HEK293 (cell line): ENCODE data around the gene CD68.

ENCODE experiments used
- CTCF ChIA-PET: fragments of 350-600 bp; formaldehyde crosslinking; extraction: SDS; loops from one replicate; lab custom pipeline; 2021; ENCODE audit warnings: antibody characterized with exemption; lab: Yijun Ruan, JAX
- POLR2A ChIA-PET: fragments of 300-600 bp; formaldehyde crosslinking; extraction: SDS; loops from one replicate; lab custom pipeline; 2020; ENCODE audit warnings: antibody characterized with exemption, inconsistent platforms; lab: Yijun Ruan, JAX
- H3K27ac ChIP-seq: fragments of 200-500 bp; sonication (Bioruptor generic); 2 replicates; pipeline ENCODE4 v1.5.1; 2014; ENCODE audit warnings: low read depth, low read length, control low read depth, inconsistent platforms; ENCODE audit errors: extremely low read depth
- H3K36me3 ChIP-seq, 2 experiments: fragments of 200-500 bp in 1 of 2; sonication (Bioruptor generic) in 1 of 2; 1 replicate in 1 of 2; 2 replicates in 1 of 2; pipeline ENCODE4 v1.5.1; 2014 to 2017; ENCODE audit warnings: inconsistent platforms in 2 of 2, low read length in 2 of 2; ENCODE audit not compliant: control insufficient read depth in 2 of 2, insufficient read depth in 1 of 2
- H3K4me1 ChIP-seq: fragments of 200-500 bp; sonication (Bioruptor generic); 2 replicates; pipeline ENCODE4 v1.5.1; 2014; ENCODE audit warnings: mild to moderate bottlenecking, low read length, inconsistent platforms; ENCODE audit not compliant: control insufficient read depth, insufficient read depth
- H3K4me3 ChIP-seq: 2 replicates; pipeline ENCODE4 v1.5.1; 2011; ENCODE audit warnings: low read depth, mild to moderate bottlenecking, control low read depth, low read length, moderate library complexity
- H3K9me3 ChIP-seq: fragments of 200-500 bp; sonication (Bioruptor generic); 2 replicates; pipeline ENCODE4 v1.5.1; 2014; ENCODE audit warnings: low read depth, low read length, inconsistent platforms; ENCODE audit not compliant: control insufficient read depth, insufficient read depth
- BCL11B ChIP-seq: fragments of 450-650 bp; formaldehyde crosslinking; IDR thresholded peaks from 2 replicates; pipeline ENCODE4 v1.5.1; 2016; ENCODE audit warnings: low read depth, missing biosample characterization, missing genetic modification characterization
- EGR2 ChIP-seq: fragments of 450-650 bp; formaldehyde crosslinking; IDR thresholded peaks from 2 replicates; pipeline ENCODE4 v1.5.1; 2016; ENCODE audit warnings: low read depth, missing biosample characterization, missing genetic modification characterization
- HOXA7 ChIP-seq: sonication (generic); formaldehyde crosslinking; IDR thresholded peaks from 2 replicates; pipeline ENCODE4 v1.8.1; 2022; ENCODE audit warnings: missing genetic modification reagents, borderline replicate concordance
- MZF1 ChIP-seq: fragments of 450-650 bp; formaldehyde crosslinking; IDR thresholded peaks from 2 replicates; pipeline ENCODE4 v1.5.1; 2017; ENCODE audit warnings: missing biosample characterization, missing genetic modification characterization, borderline replicate concordance
- OSR2 ChIP-seq: fragments of 450-650 bp; formaldehyde crosslinking; IDR thresholded peaks from 2 replicates; pipeline ENCODE4 v1.5.1; 2016; ENCODE audit warnings: missing biosample characterization, missing genetic modification characterization
- ZBTB48 ChIP-seq: fragments of 450-650 bp; formaldehyde crosslinking; IDR thresholded peaks from 2 replicates; pipeline ENCODE4 v1.5.1; 2016; ENCODE audit warnings: missing biosample characterization, missing genetic modification characterization
- ZFHX2 ChIP-seq: fragments of 450-650 bp; formaldehyde crosslinking; conservative IDR thresholded peaks from 2 replicates; pipeline ENCODE4 v1.5.1; 2016; ENCODE audit warnings: missing biosample characterization, missing genetic modification characterization
- ZNF138 ChIP-seq: fragments of 450-650 bp; formaldehyde crosslinking; IDR thresholded peaks from 2 replicates; pipeline ENCODE4 v1.5.1; 2016; ENCODE audit warnings: missing biosample characterization, missing genetic modification characterization, borderline replicate concordance
- ZNF140 ChIP-seq: fragments of 450-650 bp; formaldehyde crosslinking; IDR thresholded peaks from 2 replicates; pipeline ENCODE4 v1.5.1; 2016; ENCODE audit warnings: missing biosample characterization, missing genetic modification characterization
- ZNF157 ChIP-seq: fragments of 450-650 bp; formaldehyde crosslinking; IDR thresholded peaks from 2 replicates; pipeline ENCODE4 v1.5.1; 2016; ENCODE audit warnings: missing biosample characterization, missing genetic modification characterization
- ZNF324 ChIP-seq: fragments of 450-650 bp; formaldehyde crosslinking; IDR thresholded peaks from 2 replicates; pipeline ENCODE4 v1.5.1; 2016; ENCODE audit warnings: missing biosample characterization, missing genetic modification characterization
- ZNF341 ChIP-seq: fragments of 450-650 bp; formaldehyde crosslinking; IDR thresholded peaks from 2 replicates; pipeline ENCODE4; 2016; ENCODE audit warnings: low read depth, missing biosample characterization, missing genetic modification characterization
- ZNF354C ChIP-seq: fragments of 450-650 bp; formaldehyde crosslinking; IDR thresholded peaks from 2 replicates; pipeline ENCODE4 v1.5.1; 2016; ENCODE audit warnings: missing biosample characterization, missing genetic modification characterization, low read depth, borderline replicate concordance
- ZNF433 ChIP-seq: fragments of 450-650 bp; formaldehyde crosslinking; IDR thresholded peaks from 2 replicates; pipeline ENCODE4 v1.5.1; 2016; ENCODE audit warnings: missing biosample characterization, missing genetic modification characterization, low read depth
- ZNF514 ChIP-seq: fragments of 450-650 bp; formaldehyde crosslinking; IDR thresholded peaks from 2 replicates; pipeline ENCODE4 v1.5.1; 2016; ENCODE audit warnings: missing biosample characterization, missing genetic modification characterization
- ZNF544 ChIP-seq: fragments of 450-650 bp; formaldehyde crosslinking; IDR thresholded peaks from 2 replicates; pipeline ENCODE4 v1.5.0; 2017; ENCODE audit warnings: missing biosample characterization, missing genetic modification characterization
- ZNF558 ChIP-seq: fragments of 450-650 bp; formaldehyde crosslinking; IDR thresholded peaks from 2 replicates; pipeline ENCODE4 v1.5.1; 2016; ENCODE audit warnings: missing biosample characterization, missing genetic modification characterization
- ZNF560 ChIP-seq: fragments of 450-650 bp; formaldehyde crosslinking; IDR thresholded peaks from 2 replicates; pipeline ENCODE4 v1.5.1; 2017; ENCODE audit warnings: missing biosample characterization, missing genetic modification characterization, borderline replicate concordance
- ZNF768 ChIP-seq: fragments of 450-650 bp; formaldehyde crosslinking; IDR thresholded peaks from 2 replicates; pipeline ENCODE4 v1.5.1; 2018; ENCODE audit warnings: missing biosample characterization, mild to moderate bottlenecking, missing genetic modification characterization
- TF ChIP-seq, protein P1 (sequence below): fragments of 450-650 bp; formaldehyde crosslinking; IDR thresholded peaks from 2 replicates; pipeline ENCODE4 v1.5.1; 2016; ENCODE audit warnings: missing biosample characterization, missing genetic modification characterization
- TF ChIP-seq, protein P2 (sequence below): fragments of 450-650 bp; formaldehyde crosslinking; IDR thresholded peaks from 2 replicates; pipeline ENCODE4 v1.5.1; 2016; ENCODE audit warnings: missing biosample characterization, missing genetic modification characterization, low read depth
- TF ChIP-seq, protein P3 (sequence below): fragments of 450-650 bp; formaldehyde crosslinking; IDR thresholded peaks from 2 replicates; pipeline ENCODE4 v1.5.1; 2016; ENCODE audit warnings: missing biosample characterization, missing genetic modification characterization
- TF ChIP-seq, protein P4 (sequence below): fragments of 450-650 bp; formaldehyde crosslinking; IDR thresholded peaks from 2 replicates; pipeline ENCODE4 v1.5.1; 2016; ENCODE audit warnings: missing biosample characterization, missing genetic modification characterization
- TF ChIP-seq, protein P5 (sequence below): fragments of 450-650 bp; formaldehyde crosslinking; IDR thresholded peaks from 2 replicates; pipeline ENCODE4 v1.5.1; 2016; ENCODE audit warnings: missing biosample characterization, missing genetic modification characterization
- TF ChIP-seq, protein P6 (sequence below): fragments of 450-650 bp; formaldehyde crosslinking; IDR thresholded peaks from 2 replicates; pipeline ENCODE4 v1.5.1; 2016; ENCODE audit warnings: missing biosample characterization, missing genetic modification characterization

Gene CD68

DNA sequence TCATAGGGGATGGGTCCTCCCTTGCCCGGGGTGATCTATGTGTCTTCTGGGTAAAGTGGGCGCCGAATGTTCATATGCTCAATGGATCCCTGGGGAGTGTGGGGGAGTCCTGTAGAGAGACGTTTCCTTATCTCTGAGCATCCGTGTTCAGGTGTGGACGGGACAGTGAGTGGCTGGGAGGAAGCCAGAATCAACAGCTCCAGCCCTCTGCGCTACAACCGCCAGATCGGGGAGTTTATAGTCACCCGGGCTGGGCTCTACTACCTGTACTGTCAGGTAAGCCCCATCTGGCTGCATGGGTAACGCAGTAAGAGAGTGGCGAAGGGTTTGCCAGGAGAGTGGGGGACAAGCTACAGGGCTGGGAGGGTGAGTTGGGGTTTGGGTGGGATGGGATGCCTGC is 22.8 kb upstream of the CD68 start:
- Histone ChIP-seq H3K36me3 (no peaks in the 10 kb centered on the region), H3K4me3 (no peak overlapping the region), H3K27ac (no peak overlapping the region), H3K9me3 (no peaks in the 10 kb centered on the region), H3K4me1 (peaks cover 5% of the 10 kb centered on the region)
- ChIA-PET POLR2A (interaction anchor here (0.7 kb wide), 1 partner anchor 40 kb away, joined by 3 read pairs; no protein-coding TSS in a partner anchor), CTCF (interaction anchor here (1.2 to 1.7 kb wide), 2 partner anchors 39 to 42 kb away, joined by 3 to 8 read pairs; no protein-coding TSS in a partner anchor)
- TF ChIP-seq OSR2 (tag by site-specific recombination) (no peak), ZNF768 (tag by site-specific recombination) (no peak), ZNF433 (tag by site-specific recombination) (no peak), ZNF514 (tag by site-specific recombination) (no peak), HOXA7 (CRISPR knock-in tag) (no peak), ZNF157 (tag by site-specific recombination) (no peak), BCL11B (tag by site-specific recombination) (no peak), ZNF138 (tag by site-specific recombination) (no peak), MZF1 (tag by site-specific recombination) (no peak), ZNF354C (no peak), ZNF140 (tag by site-specific recombination) (no peak)
- TF ChIP-seq, protein P1, sequence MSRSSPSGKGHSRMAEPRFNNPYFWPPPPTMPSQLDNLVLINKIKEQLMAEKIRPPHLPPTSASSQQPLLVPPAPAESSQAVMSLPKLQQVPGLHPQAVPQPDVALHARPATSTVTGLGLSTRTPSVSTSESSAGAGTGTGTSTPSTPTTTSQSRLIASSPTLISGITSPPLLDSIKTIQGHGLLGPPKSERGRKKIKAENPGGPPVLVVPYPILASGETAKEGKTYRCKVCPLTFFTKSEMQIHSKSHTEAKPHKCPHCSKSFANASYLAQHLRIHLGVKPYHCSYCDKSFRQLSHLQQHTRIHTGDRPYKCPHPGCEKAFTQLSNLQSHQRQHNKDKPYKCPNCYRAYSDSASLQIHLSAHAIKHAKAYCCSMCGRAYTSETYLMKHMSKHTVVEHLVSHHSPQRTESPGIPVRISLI (tag by site-specific recombination), result no peak
- TF ChIP-seq, protein P2, sequence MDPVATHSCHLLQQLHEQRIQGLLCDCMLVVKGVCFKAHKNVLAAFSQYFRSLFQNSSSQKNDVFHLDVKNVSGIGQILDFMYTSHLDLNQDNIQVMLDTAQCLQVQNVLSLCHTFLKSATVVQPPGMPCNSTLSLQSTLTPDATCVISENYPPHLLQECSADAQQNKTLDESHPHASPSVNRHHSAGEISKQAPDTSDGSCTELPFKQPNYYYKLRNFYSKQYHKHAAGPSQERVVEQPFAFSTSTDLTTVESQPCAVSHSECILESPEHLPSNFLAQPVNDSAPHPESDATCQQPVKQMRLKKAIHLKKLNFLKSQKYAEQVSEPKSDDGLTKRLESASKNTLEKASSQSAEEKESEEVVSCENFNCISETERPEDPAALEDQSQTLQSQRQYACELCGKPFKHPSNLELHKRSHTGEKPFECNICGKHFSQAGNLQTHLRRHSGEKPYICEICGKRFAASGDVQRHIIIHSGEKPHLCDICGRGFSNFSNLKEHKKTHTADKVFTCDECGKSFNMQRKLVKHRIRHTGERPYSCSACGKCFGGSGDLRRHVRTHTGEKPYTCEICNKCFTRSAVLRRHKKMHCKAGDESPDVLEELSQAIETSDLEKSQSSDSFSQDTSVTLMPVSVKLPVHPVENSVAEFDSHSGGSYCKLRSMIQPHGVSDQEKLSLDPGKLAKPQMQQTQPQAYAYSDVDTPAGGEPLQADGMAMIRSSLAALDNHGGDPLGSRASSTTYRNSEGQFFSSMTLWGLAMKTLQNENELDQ, result no peak

DNA sequence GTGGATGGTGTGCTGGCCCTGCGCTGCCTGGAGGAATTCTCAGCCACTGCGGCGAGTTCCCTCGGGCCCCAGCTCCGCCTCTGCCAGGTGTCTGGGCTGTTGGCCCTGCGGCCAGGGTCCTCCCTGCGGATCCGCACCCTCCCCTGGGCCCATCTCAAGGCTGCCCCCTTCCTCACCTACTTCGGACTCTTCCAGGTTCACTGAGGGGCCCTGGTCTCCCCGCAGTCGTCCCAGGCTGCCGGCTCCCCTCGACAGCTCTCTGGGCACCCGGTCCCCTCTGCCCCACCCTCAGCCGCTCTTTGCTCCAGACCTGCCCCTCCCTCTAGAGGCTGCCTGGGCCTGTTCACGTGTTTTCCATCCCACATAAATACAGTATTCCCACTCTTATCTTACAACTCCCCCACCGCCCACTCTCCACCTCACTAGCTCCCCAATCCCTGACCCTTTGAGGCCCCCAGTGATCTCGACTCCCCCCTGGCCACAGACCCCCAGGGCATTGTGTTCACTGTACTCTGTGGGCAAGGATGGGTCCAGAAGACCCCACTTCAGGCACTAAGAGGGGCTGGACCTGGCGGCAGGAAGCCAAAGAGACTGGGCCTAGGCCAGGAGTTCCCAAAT is 22.2 kb upstream of the CD68 start:
- Histone ChIP-seq H3K4me3 (no peak overlapping the region), H3K36me3 (no peaks in the 10 kb centered on the region), H3K9me3 (no peaks in the 10 kb centered on the region), H3K4me1 (peaks cover 5% of the 10 kb centered on the region), H3K27ac (no peak overlapping the region)
- POLR2A ChIA-PET, result interaction anchor here (0.5 to 1.2 kb wide), 4 partner anchors 41 to 172 kb away, joined by 3 to 4 read pairs (median 4); partner anchors contain the start of gene TMEM256
- CTCF ChIA-PET, result interaction anchor here (0.6 to 5.1 kb wide), 10 partner anchors 33 to 202 kb away, joined by 3 to 87 read pairs (median 3); partner anchors contain the start of gene TMEM95
- TF ChIP-seq ZNF560 (tag by site-specific recombination) (no peak), ZNF544 (tag by site-specific recombination) (no peak), ZFHX2 (tag by site-specific recombination) (peak; percentile 96), HOXA7 (CRISPR knock-in tag) (no peak), EGR2 (tag by site-specific recombination) (peak; percentile 89), ZNF558 (tag by site-specific recombination) (no peak), ZNF341 (tag by site-specific recombination) (no peak), ZNF324 (tag by site-specific recombination) (no peak), ZBTB48 (tag by site-specific recombination) (no peak)
- TF ChIP-seq, protein P3, sequence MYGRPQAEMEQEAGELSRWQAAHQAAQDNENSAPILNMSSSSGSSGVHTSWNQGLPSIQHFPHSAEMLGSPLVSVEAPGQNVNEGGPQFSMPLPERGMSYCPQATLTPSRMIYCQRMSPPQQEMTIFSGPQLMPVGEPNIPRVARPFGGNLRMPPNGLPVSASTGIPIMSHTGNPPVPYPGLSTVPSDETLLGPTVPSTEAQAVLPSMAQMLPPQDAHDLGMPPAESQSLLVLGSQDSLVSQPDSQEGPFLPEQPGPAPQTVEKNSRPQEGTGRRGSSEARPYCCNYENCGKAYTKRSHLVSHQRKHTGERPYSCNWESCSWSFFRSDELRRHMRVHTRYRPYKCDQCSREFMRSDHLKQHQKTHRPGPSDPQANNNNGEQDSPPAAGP (tag by site-specific recombination), result no peak
- TF ChIP-seq, protein P4, sequence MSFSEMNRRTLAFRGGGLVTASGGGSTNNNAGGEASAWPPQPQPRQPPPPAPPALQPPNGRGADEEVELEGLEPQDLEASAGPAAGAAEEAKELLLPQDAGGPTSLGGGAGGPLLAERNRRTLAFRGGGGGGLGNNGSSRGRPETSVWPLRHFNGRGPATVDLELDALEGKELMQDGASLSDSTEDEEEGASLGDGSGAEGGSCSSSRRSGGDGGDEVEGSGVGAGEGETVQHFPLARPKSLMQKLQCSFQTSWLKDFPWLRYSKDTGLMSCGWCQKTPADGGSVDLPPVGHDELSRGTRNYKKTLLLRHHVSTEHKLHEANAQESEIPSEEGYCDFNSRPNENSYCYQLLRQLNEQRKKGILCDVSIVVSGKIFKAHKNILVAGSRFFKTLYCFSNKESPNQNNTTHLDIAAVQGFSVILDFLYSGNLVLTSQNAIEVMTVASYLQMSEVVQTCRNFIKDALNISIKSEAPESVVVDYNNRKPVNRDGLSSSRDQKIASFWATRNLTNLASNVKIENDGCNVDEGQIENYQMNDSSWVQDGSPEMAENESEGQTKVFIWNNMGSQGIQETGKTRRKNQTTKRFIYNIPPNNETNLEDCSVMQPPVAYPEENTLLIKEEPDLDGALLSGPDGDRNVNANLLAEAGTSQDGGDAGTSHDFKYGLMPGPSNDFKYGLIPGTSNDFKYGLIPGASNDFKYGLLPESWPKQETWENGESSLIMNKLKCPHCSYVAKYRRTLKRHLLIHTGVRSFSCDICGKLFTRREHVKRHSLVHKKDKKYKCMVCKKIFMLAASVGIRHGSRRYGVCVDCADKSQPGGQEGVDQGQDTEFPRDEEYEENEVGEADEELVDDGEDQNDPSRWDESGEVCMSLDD (tag by site-specific recombination), result no peak
- TF ChIP-seq, protein P5, sequence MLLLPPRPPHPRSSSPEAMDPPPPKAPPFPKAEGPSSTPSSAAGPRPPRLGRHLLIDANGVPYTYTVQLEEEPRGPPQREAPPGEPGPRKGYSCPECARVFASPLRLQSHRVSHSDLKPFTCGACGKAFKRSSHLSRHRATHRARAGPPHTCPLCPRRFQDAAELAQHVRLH (tag by site-specific recombination), result no peak
- TF ChIP-seq, protein P6, sequence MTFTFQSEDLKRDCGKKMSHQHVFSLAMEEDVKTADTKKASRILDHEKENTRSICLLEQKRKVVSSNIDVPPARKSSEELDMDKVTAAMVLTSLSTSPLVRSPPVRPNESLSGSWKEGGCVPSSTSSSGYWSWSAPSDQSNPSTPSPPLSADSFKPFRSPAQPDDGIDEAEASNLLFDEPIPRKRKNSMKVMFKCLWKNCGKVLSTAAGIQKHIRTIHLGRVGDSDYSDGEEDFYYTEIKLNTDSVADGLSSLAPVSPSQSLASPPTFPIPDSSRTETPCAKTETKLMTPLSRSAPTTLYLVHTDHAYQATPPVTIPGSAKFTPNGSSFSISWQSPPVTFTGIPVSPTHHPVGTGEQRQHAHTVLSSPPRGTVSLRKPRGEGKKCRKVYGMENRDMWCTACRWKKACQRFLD, result no peak
